ENCODE results near the gene RBBP8NL.

- TF ChIP-seq CTCF (IDR thresholded peaks at IDR 0.05), result no peak
- TF ChIP-seq POLR2A (IDR thresholded peaks at IDR 0.05), result no peak
These were observed 20.7 kb upstream of the RBBP8NL start for GRCh38 chr20:62448038-62448437.
